IMR-90 (cell line): ENCODE measurements around the gene MOB3B. TPM values are rescaled to one million over a fixed set of nuclear protein-coding genes. Genes with fewer than 3 reads are reported as not detected.

Source experiments
- ATAC-seq: fragments of 200-7000 bp; cut with Tn5 transposase; 2 replicates; pipeline ENCODE4 v1.9.1; 2020; ENCODE audit warnings: low read depth, mild to moderate bottlenecking, moderate library complexity
- BruUV-seq: library from RNA; stranded (reverse); fragments of 400-500 nt; replicated peaks from 2 replicates; lab custom pipeline; 2021; lab: Mats Ljungman, UMichigan
- CTCF ChIA-PET: fragments of 300-600 bp; formaldehyde crosslinking; extraction: SDS; loops from one replicate; lab custom pipeline; 2021; ENCODE audit warnings: antibody characterized with exemption; lab: Yijun Ruan, JAX
- POLR2A ChIA-PET: fragments of 300-600 bp; sonication (Branson Sonifier 250); formaldehyde crosslinking; loops from one replicate; lab custom pipeline; 2022; ENCODE audit warnings: antibody characterized with exemption; ENCODE audit not compliant: unreplicated experiment; lab: Charles Lee
- DNase-seq: peaks from one replicate; pipeline ENCODE4 v3.0.0; 2013
- H2AFZ ChIP-seq: replicated peaks from 2 replicates; pipeline ENCODE3; 2013; ENCODE audit warnings: low read length, mild to moderate bottlenecking; ENCODE audit not compliant: poor library complexity
- H2AK5ac ChIP-seq: 2 replicates; pipeline ENCODE4 v1.6.1; 2013; ENCODE audit warnings: low read depth, low read length, inconsistent platforms
- H2AK9ac ChIP-seq: replicated peaks from 2 replicates; pipeline ENCODE3; 2013; ENCODE audit warnings: mild to moderate bottlenecking, low read depth, low read length, moderate library complexity; ENCODE audit not compliant: poor library complexity
- H2BK120ac ChIP-seq: 2 replicates; pipeline ENCODE4 v1.6.1; 2013; ENCODE audit warnings: low read depth, low read length, inconsistent platforms
- H2BK15ac ChIP-seq: 3 replicates; pipeline ENCODE4 v1.6.1; 2013; ENCODE audit warnings: low read depth, low read length, inconsistent platforms
- H2BK20ac ChIP-seq: 2 replicates; pipeline ENCODE4 v1.6.1; 2013; ENCODE audit warnings: low read depth, mild to moderate bottlenecking, inconsistent platforms, low read length, moderate library complexity
- H2BK5ac ChIP-seq: 2 replicates; pipeline ENCODE4 v1.6.1; 2013; ENCODE audit warnings: mild to moderate bottlenecking, low read depth, low read length, inconsistent platforms; ENCODE audit not compliant: poor library complexity, severe bottlenecking
- H3K14ac ChIP-seq: replicated peaks from 2 replicates; pipeline ENCODE4 v1.6.1; 2013; ENCODE audit warnings: low read depth, low read length, inconsistent platforms
- H3K18ac ChIP-seq: 2 replicates; pipeline ENCODE4 v1.6.1; 2013; ENCODE audit warnings: low read depth, low read length, control low read depth
- H3K23ac ChIP-seq: 2 replicates; pipeline ENCODE4 v1.6.1; 2013; ENCODE audit warnings: low read depth, low read length, inconsistent platforms
- H3K27ac ChIP-seq: 2 replicates; pipeline ENCODE4 v1.5.1; 2013; ENCODE audit warnings: mild to moderate bottlenecking, control low read depth, low read length; ENCODE audit not compliant: insufficient read depth
- H3K27me3 ChIP-seq: 2 replicates; pipeline ENCODE4 v1.6.1; 2013; ENCODE audit warnings: low read length; ENCODE audit not compliant: control insufficient read depth, insufficient read depth
- H3K36me3 ChIP-seq: 2 replicates; pipeline ENCODE4 v1.6.1; 2013; ENCODE audit warnings: low read length, mixed read lengths; ENCODE audit not compliant: control insufficient read depth, insufficient read depth
- H3K4ac ChIP-seq: 2 replicates; pipeline ENCODE4 v1.6.1; 2013; ENCODE audit warnings: low read depth, low read length, inconsistent platforms
- H3K4me1 ChIP-seq: 2 replicates; pipeline ENCODE4 v1.6.1; 2013; ENCODE audit warnings: low read length, mixed read lengths; ENCODE audit not compliant: control insufficient read depth, insufficient read depth
- H3K4me2 ChIP-seq: 2 replicates; pipeline ENCODE4 v1.6.1; 2013; ENCODE audit warnings: low read depth, mild to moderate bottlenecking, control low read depth, low read length, moderate library complexity
- H3K4me3 ChIP-seq: 2 replicates; pipeline ENCODE4 v1.5.1; 2013; ENCODE audit warnings: low read depth, mild to moderate bottlenecking, control low read depth, low read length, moderate library complexity; ENCODE audit not compliant: insufficient read depth
- H3K56ac ChIP-seq: 2 replicates; pipeline ENCODE4 v1.6.1; 2013; ENCODE audit warnings: low read length, inconsistent platforms; ENCODE audit not compliant: insufficient read depth; ENCODE audit errors: extremely low read depth
- H3K79me1 ChIP-seq, 2 experiments: 2 replicates each; pipeline ENCODE4 v1.6.1; 2013; ENCODE audit warnings: low read length in 2 of 2, inconsistent platforms in 1 of 2, low read depth in 1 of 2
- H3K9ac ChIP-seq: 2 replicates; pipeline ENCODE4 v1.6.1; 2013; ENCODE audit warnings: low read depth, low read length, control low read depth
- H3K9me1 ChIP-seq: 2 replicates; pipeline ENCODE4 v1.6.1; 2013; ENCODE audit warnings: low read length, inconsistent platforms; ENCODE audit not compliant: insufficient read depth
- H3K9me3 ChIP-seq: 2 replicates; pipeline ENCODE4 v1.6.1; 2013; ENCODE audit warnings: low read length; ENCODE audit not compliant: control insufficient read depth, insufficient read depth
- H4K20me1 ChIP-seq: 2 replicates; pipeline ENCODE4 v1.6.1; 2013; ENCODE audit warnings: low read length, inconsistent platforms; ENCODE audit not compliant: insufficient read depth
- H4K5ac ChIP-seq: 2 replicates; pipeline ENCODE4 v1.6.1; 2013; ENCODE audit warnings: mild to moderate bottlenecking, low read depth, low read length, control low read depth
- H4K8ac ChIP-seq, 2 experiments: 2 replicates each; pipeline ENCODE4 v1.6.1; 2013; ENCODE audit warnings: low read depth in 2 of 2, low read length in 2 of 2, control low read depth in 1 of 2, inconsistent platforms in 1 of 2
- H4K91ac ChIP-seq: 2 replicates; pipeline ENCODE4 v1.6.1; 2013; ENCODE audit warnings: low read depth, low read length, inconsistent platforms; ENCODE audit not compliant: insufficient read depth
- MXI1 ChIP-seq: IDR thresholded peaks from 2 replicates; pipeline ENCODE4 v1.6.1; 2012; ENCODE audit warnings: low read depth, mild to moderate bottlenecking, low read length, moderate library complexity, borderline replicate concordance
- RFX5 ChIP-seq: IDR thresholded peaks from 2 replicates; pipeline ENCODE4 v1.8.0; 2012; ENCODE audit warnings: low read depth, mild to moderate bottlenecking, low read length, moderate library complexity
- WGBS, 2 experiments: methylation state at CpG; one replicate each; pipeline versions ENCODE4 v1.1.5 to v1.1.7; 2013; ENCODE audit warnings: missing lambda C conversion rate in 2 of 2; ENCODE audit not compliant: insufficient read length in 1 of 2; ENCODE audit errors: extremely low coverage in 2 of 2; 5-methylcytosine and 5-hydroxymethylcytosine counted together
- dilution Hi-C: fragments of 300-500 bp; cut with HindIII; formaldehyde crosslinking; loops from one replicate; pipeline ENCODE4 v1.14.3; 2018; ENCODE audit warnings: low sequenced_read_pairs; ENCODE audit not compliant: unreplicated experiment
- in situ Hi-C: fragments of 300-500 bp; cut with MboI; formaldehyde crosslinking; loops from 3 replicates; pipeline ENCODE4 v1.14.3; 2019; ENCODE audit warnings: low sequenced_read_pairs, inconsistent platforms, mixed read lengths
- intact Hi-C: fragments of 100-400 bp; cut with micrococcal nuclease; formaldehyde crosslinking; loops from 2 replicates; pipeline ENCODE4 v1.10.0; 2022
- polyA plus RNA-seq, 3 experiments: library from polyadenylated mRNA; depleted of rRNA; stranded (reverse); fragments of >200 nt; gene quantifications; 2 replicates each; pipeline ENCODE4 v1.2.3, GENCODE V29; 2012; ENCODE audit warnings: low replicate concordance in 1 of 3
- total RNA-seq: library from RNA; depleted of rRNA; stranded (reverse); fragments of >200 nt; gene quantifications from 2 replicates; pipeline ENCODE4 v1.2.3, GENCODE V29; 2012

MOB3B gene
- total and polyA plus RNA-seq, 2 of the 4 experiments (the other 2 are of a cell fraction) = under 0.01 to 0.02 TPM

DNA sequence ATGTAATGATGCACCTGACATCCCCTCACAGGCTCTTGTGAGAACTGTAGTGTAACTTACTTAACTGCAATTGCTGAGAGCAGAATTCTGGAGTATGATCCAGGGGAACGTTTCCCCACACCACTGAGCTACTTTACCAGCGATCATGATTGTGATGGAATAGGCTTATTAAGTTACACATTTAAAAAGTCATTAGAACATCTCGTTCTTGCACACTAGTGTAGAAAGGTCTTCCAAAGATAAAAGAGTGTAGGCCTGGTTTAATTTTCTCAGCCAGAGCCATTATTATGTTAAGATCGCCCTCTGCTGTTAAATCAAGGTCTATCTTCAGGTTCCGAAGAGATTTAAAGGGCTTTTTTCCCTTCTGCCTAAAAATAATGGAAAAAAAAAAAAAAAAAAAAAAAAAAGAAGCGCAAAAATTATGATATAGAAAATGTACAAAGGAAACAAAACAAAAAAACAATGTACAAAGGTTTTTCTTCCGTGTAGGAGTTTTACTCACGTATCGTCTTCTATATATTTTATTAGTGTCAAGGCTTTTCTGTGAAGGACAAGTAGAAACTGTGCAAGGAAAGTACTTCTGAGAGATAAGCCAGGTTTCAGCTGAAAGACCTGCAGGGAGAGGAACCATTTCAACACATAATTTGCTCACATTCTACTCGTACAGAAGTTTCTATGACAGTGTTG, 18.6 kb upstream of the MOB3B start (continued):
- no peak for TF ChIP-seq MXI1

DNA sequence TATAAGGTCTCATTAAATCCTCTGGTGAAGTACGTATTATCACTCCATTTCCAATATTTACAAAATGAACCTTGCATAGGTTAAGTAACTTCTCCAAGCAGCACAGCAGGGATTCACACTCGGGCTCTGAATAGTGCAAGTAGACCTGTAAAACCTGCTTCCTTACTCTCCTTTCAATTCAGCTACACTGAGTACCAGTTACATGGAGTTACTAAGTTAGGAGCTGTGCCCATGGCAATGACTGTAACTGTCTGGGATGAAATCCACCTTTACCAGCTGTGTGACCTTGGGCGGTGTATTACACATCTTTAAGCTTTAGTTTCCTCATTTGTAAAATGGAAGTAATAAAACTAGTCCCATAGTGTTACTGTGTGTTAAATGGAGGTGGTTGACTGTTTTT, 15.9 kb upstream of the MOB3B start:
- H3K4me3 ChIP-seq = no peak overlapping the region
- no peak overlapping the region for H2AFZ ChIP-seq
- intact Hi-C loops = loop anchor here (5.0 to 10.0 kb wide), 3 partner anchors 511 to 798 kb away; no protein-coding TSS in a partner anchor
- 0 out of 2 replicates have a peak, but pooled peaks cover 3% of the 10 kb centered on the region for H3K9me1 ChIP-seq
- H3K56ac ChIP-seq = no peak overlapping the region
- H3K14ac ChIP-seq = no peak overlapping the region
- H2BK15ac ChIP-seq = no peak overlapping the region
- H4K8ac ChIP-seq = no peak overlapping the region
- peaks cover 7% of the 10 kb centered on the region for H3K4me1 ChIP-seq
- H3K9ac ChIP-seq = no peak overlapping the region
- DNase-seq (no peak), ATAC-seq (no peak)
- ChIA-PET POLR2A (no interaction called here), CTCF (interaction anchor here (2.3 to 3.0 kb wide), 2 partner anchors 16 to 212 kb away, joined by 11 to 13 read pairs; partner anchors contain the start of gene MOB3B)
- H2BK5ac ChIP-seq = no peak overlapping the region
- H4K91ac ChIP-seq = no peak overlapping the region
- no peak overlapping the region for H3K4me2 ChIP-seq
- H3K36me3 ChIP-seq = no peaks in the 10 kb centered on the region; the same call in 1 of the 2 replicates
- no peak for TF ChIP-seq RFX5
- no peaks in the 10 kb centered on the region for H3K79me1 ChIP-seq
- no peak overlapping the region for H3K18ac ChIP-seq
- H3K4ac ChIP-seq = no peak overlapping the region
- H2AK5ac ChIP-seq = no peak overlapping the region
- no peaks in the 10 kb centered on the region for H4K20me1 ChIP-seq
- H3K23ac ChIP-seq = no peak overlapping the region
- H2BK120ac ChIP-seq = no peak overlapping the region; the same call in 1 of the 2 replicates
- no peak overlapping the region for H3K27ac ChIP-seq
- H3K27me3 ChIP-seq = no peaks in the 10 kb centered on the region
- no CpG with 5 or more reads among the region's 3 CpGs for WGBS, 2 experiments
- BruUV-seq = no TSS peak
- in situ Hi-C loops = no loop called here
- dilution Hi-C loops = no loop called here
- no peaks in the 10 kb centered on the region for H3K9me3 ChIP-seq
- no peak overlapping the region for H2BK20ac ChIP-seq
- H4K5ac ChIP-seq = no peak overlapping the region
- no peak overlapping the region for H2AK9ac ChIP-seq
